NCI-H345 (cell line): ENCODE results near the gene TUT4.

Experiments
- DNase-seq: peaks from one replicate; lab custom pipeline; 2025; lab: John Stamatoyannopoulos, UW

TUT4 gene

DNA sequence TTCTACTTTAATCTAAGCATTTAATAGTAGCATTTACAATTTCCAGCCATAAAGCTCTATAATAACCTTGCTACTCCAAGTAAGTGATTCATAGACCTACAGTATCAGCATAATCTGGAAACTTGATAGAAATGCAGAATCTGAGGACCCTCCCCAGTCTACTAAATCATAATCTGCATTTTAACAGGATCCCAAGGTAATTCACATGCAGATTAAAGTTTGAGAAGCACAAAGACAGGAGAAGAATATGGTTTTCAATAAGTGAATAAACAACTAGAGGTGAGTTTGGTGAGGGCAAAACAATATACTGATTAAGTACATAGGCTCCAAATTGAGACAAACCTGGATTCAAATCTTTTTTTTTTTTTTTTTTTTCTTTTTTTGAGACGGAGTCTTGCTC lies 91.1 kb downstream of the TUT4 start:
- DNase-seq = no peak

DNA sequence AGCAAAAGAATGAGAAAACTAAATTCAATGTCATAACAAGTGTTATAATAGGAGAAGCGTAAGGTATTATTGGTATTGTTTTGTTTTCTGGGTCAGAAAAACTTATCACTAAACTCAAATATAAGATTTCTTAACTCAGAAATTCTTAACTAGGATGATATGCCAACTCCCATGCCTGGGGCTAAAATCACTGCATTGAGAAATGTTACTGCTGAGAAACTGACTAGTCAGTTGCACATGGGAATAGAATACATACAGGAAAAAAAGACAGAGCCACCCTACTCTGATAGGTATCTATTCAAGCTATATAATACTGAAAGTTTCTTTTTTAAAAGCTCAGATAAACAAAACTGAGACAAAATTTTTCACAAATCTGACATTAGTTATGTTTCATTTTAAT lies 92.2 kb downstream of the TUT4 start:
- no peak for DNase-seq

DNA sequence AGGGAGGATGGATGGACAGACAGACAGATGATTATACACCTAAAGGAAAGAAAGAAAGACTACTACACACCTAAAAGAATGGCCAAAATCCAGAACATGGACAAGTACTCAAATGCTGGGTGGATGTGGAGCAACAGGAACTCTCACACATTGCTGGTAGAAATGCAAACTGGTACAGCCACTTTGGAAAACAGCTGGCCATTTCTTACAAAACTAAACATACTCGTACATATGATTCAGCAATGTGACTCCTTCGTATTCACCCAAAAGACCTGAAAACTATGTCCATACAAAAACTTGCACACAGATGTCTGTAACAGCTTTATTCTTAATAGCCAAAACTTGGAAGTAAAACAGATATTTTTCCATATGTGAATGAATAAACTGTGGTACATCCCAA lies 97.2 kb downstream of the TUT4 start:
- DNase-seq = no peak

GRCh38 chr1:52454779-52455178 lies 98.1 kb downstream of the TUT4 start:
- DNase-seq = no peak

- no peak for DNase-seq
Observed at GRCh38 chr1:52454127-52454526, 98.8 kb downstream of the TUT4 start.

DNA sequence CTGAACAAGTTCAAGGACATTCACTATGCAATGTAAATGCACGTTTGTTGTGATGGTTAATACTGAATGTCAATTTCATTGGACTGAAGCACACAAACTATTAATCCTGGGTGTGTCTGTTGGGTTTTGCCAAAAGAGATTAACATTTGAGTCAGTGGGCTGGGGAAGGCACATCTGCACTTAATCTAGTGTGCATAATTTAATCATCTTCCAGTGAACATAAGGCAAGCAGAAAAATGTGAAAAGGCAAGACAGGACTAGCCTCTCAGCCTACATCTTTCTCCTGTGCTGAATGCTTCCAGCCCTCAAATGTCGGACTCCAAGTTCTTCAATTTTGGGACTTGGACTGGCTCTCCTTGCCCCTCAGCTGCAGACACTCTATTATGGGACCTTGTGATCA lies 108.4 kb downstream of the TUT4 start:
- DNase-seq = no peak

DNA sequence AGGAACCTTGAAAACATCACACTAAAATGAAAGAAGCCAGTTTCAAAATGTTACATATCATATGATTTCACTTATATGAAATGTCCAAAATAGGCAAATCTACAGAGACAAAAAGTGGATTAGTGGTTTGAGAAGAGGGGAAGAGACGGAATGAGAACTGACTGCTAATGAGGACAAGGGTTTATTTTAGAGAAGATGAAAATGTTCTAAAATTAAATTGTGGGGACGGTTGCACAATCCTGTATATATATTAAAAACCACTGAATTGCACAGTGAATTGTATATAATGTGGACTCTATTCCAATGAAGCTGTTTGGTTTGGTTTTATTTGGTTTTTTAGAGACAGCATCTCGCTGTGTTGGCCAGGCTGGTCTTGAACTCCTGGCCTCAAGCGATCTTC lies 112.9 kb downstream of the TUT4 start:
- no peak for DNase-seq

- no peak for DNase-seq
Observed at GRCh38 chr1:52436817-52437216, 116.1 kb downstream of the TUT4 start.

DNA sequence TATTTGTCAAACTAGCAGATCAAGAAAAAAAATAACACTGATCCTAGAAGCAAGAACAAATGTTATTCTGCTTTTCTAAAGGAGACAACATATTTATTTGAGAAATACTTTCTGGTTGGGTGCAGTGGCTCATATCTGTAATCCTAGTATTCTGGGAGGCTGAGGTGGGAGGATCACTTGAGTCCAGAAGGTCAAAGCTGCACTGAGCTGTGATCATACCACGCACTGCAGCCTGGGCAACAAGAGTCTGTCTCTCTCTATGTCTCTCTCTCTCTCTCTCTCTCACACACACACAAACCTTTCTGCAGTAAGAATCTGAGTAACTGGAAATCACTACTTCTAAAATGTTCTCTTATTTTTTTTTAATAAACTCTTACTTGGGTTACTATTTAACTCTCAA lies 117.2 kb downstream of the TUT4 start:
- no peak for DNase-seq

DNA sequence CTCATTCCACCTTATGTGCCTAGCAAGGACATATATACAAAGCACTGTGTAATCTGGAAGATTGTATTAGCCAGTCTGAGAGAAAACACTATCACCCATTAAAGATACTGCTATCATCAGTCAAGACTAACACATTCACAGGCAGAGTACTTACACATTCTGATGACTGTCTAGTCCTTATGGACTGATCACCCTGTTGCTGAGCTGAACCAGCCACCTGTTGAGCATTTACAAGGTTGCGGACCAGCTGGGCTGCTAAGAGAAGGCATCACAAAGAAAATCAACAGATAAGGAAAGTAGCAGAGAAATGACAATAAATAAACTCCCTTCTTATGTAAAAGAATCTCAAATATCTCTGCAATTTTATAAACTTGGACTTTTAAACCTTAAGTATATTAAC lies 117.7 kb downstream of the TUT4 start:
- DNase-seq = no peak

DNA sequence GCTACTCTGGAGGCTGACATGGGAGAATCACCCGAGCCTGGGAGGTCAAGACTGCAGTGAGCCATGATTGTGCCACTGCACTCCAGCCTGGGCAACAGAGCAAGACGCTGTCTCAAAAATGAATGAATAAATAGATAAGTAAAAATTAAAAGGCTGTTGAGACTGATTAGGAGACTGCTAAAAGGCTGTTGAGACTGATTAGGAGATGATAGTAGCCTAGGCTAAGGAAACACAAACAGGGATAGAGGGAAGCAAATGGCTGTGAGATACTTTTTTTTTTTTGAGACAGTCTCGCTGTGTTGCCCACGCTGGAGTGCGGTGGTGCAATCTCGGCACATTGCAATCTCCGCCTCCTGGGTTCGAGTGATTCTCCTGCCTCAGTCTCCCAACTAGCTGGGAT lies 120.1 kb downstream of the TUT4 start:
- no peak for DNase-seq

GRCh38 chr1:52427152-52427551 lies 125.7 kb downstream of the TUT4 start:
- no peak for DNase-seq

DNA sequence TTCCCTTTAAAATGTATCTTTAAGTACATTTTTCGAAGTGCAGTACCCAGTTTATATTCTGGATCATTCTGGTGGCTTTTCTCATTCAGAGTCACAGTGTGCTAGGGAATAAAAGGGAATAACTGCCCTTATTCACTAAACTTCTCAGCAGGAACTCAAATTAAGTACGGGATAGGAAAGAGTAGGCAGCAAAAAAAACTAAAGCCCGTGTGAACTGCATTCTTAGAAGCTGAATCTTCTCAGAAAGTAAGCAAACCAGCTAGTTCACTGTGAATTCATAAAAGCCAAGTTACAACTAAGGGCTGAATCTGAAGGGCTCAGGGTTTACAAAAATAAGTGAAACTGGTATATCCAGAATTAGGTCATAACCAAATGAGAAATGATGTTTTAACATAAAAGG lies 126.5 kb downstream of the TUT4 start:
- DNase-seq = no peak

DNA sequence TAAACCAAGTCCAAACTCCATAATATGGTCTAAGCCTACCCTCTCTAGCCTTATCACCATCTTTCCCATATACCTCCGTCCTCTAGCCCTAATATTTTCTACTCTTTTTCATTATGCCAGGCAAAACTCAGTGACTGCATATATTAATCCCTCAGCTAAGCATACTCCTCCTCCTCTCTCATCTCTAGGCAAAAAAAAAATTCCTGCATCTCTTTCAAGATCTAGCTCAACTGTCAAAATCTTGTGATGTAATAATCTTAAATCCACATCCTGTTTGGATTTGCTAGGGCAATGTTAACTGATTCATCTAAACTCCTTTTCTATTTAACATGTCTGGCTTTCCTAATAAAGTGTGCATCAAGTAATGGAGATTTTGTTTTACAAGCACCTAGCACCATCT lies 128.1 kb downstream of the TUT4 start:
- DNase-seq = no peak

GRCh38 chr1:52424231-52424636 lies 128.7 kb downstream of the TUT4 start:
- DNase-seq = no peak

DNA sequence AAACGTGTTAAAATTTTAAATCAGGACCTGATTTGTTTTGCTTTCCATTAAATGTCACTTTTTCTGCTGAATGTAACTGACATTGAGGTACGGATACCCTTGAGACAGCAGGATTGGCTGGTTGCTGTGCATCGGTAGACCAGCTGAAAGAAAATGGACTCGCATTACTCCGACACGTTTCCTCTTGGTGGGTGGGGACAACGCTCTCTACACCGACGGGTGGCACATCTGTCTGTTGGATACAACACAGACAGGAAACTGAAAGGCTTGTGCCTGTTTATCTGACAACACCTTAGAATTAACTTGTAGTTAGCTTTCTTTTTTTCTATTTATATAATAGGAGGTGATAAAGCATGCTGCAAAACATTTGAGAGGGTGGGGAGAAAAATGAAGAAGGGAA lies 129.1 kb downstream of the TUT4 start:
- DNase-seq = no peak

DNA sequence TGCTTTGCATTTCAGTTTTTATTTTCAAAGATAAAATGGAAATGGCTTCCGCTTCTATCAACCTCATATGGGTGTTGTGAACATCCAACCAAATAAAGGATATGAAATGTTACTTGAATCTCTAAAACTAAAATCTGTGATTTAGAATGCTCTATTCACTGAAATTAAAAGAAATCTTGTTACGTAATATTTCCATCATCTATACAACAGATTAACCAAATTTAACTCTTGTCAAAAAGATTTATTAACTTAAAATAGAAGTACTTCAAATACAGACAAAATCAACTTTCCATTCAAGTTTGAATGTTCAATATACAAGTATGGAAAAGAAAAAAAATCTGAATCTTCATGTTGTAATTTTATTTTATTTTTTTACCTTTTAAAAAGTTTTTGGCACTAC lies 129.8 kb downstream of the TUT4 start:
- DNase-seq = no peak

- no peak for DNase-seq
Observed at GRCh38 chr1:52420713-52421112, 132.2 kb downstream of the TUT4 start.

DNA sequence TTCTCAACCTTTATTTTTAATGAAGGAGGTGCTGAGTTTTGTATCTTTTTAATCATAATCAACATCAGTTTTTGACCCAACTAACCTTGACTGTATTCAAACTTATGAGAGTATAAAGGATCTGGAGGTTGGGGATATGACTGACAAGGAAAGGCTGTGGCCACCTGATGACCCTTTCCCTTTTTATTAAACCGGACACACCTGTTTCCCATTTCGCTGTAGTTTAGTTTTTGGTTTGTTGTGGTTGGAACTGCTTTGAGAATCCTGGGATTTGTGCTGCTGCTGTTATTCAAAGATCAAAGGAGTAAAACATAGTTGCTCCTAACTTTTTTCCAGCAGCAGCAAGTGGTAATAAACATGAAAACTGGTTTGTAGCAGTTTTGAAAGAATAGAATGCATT lies 136.1 kb downstream of the TUT4 start:
- DNase-seq = no peak

DNA sequence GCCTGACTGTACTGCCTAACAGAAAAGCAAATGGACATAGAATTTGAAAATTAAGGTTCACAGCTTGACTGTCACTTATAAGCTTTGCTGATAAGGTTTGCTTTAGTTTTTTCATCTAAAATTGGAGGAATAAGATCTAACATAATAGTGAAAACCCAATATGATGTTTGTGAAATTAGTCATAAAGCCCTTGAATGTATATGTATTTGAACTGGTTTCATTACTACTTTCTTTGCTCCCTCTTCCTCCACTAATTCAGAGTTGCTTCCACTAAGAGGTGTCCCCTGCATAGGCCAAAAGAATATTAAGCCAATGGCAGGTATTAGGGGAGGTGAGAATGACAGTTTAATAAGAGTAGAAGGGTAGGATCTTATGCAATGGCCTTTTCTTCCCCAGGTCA lies 137.9 kb downstream of the TUT4 start:
- no peak for DNase-seq

DNA sequence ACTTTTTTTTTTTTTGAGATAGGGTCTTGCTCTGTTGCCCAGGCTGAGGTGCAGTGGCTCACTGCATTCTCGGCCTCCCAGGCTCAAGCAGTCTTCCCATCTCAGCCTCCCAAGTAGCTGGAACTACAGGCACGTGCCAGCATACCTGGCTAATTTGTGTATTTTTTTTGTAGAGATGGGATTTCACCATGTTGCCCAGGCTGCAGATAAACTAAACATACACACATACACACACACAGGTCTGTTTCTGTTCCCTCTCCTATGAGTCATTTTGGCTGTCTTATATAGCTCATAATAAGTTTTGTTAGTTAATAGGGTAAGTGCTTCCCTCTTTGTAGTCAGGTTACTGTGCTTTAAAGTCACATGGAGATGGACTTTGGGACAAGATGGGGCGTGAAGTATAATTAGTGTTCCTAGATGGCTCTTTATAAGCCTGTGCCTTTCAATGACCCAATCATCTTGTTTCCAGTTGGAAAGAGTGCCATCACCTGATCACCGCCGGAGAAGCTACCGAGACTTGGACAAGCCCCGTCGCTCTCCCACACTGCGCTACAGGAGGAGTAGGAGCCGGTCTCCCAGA lies 139.4 kb downstream of the TUT4 start:
- DNase-seq = no peak

DNA sequence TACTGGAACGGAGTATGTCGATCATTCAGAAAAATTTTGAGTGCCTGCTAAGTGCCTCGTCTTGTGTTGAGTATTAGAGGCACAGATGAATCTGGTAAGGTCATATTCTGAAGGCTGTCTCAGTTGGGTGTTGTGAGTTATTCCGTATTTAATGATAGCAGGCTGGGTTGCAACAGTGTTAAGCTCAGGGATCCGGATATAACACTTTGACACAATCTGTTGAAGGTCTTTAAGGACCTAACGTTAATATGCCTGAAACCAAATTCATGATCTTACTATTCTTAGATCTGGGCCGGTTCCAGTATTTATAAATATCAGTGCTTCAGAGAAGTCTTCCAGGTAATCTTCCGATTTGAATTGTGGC lies 147.9 kb downstream of the TUT4 start:
- no peak for DNase-seq

DNA sequence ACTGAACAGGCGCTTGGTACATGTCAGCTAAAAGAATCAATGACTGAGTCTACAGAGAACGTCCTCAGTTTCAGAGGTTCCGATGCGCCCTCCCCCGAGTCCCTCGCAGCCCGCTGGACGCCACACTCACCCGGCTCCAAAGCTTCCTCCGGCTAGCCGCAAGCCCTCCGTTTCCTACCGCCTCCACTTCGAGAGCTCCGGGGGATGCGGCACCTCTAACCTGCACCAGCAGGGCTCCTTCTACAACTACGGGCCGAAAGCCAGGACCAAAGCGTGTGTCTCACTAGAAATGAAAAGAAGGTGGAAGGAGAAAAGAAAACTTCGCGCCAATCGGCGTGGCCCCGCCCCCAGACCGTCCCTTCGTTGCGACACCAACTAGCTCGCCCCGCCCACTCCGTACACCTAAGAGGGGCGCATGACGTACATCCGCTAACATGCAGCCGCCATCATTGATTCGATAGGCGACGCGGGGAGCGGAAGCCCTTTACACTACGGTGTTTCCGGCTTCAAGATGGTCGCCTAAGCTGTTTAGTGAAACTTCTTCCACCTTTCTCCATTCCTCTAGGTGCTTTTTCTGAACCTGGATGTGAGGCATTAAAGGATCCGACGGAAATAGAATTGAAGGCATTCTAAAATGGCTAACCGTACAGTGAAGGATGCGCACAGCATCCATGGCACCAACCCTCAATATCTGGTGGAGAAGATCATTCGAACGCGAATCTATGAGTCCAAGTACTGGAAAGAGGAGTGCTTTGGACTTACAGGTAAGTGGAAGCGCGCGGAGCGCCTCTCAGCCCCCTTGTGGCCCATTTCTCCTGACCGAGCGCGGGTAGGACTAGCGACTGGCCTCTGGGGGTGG lies 148.5 kb downstream of the TUT4 start, which contains the start of the genes ORC1 and PRPF38A:
Gene ORC1, minus strand, starts transcription at position 308 of the 859 bp plus-strand sequence. CDS start 2,200 bp downstream, outside the sequence.
Gene PRPF38A, plus strand, starts transcription at position 487 of the 859 bp plus-strand sequence. Its CDS starts 148 bp downstream, at position 635.
- DNase-seq = peak; percentile 99
